Adipose tissue (tissue), 3 donors: ENCODE data around the gene PPP1R17. TPM values are rescaled to one million over a fixed set of nuclear protein-coding genes. Genes with fewer than 3 reads are reported as not detected.

ENCODE experiments used
- H3K27ac ChIP-seq: one replicate; pipeline ENCODE4 v1.5.1; 2013; ENCODE audit warnings: low read depth, low read length
- WGBS, 3 donors: extraction: QIAGEN DNeasy Blood & Tissue Kit; methylation state at CpG; one replicate each; pipeline ENCODE4 v1.1.7; 2013; 5-methylcytosine and 5-hydroxymethylcytosine counted together
- polyA plus RNA-seq, 3 donors: library from polyadenylated mRNA; stranded (reverse); fragments of 200-250 nt; gene quantifications; one replicate each; pipeline ENCODE4 v1.2.3, GENCODE V29; 2013
- donor health status: healthy with polysubstance abuse.
- donor health status: Bipolar disorder and iron deficiency.
- donor health status: healthy.

PPP1R17 gene
- not detected for polyA plus RNA-seq

DNA sequence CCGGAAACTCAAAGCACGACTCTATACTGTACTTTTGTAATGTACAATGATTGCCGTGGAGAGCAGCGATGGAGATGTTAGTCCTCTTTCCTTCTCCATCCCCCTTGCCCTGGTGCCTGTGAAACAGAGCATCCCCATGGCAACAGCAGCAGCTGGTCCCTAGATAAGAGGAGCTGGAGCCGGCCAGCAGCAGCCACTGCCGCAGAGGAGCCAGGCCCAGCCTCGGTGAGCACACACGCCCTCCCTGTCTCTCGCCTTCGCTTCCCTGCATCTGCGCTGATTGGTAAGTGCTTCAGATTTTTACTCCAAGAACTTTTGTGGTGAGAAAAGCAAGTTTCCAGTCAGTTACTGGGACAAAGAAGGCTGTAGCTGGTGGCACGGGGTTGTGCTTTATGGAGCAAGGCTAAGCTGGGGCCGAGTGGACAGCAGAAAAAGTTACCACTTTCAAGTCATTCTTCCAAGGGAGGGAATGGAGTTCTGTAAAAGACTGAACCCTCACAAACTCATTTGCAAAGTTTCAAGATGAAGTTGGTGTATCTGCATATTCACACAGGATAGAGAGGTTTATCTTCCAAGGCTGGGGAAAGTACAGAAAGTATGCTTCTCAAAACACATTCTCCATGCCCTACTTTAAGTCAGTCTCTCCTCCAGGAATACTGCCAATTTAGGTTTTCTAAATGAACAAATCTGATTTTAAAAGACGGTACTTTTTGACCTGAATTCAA lies at the start of gene PPP1R17:
PPP1R17 (plus strand) TSS at position 192 of the 725 bp plus-strand sequence. CDS start 5,227 bp downstream, outside the sequence.
- 55 to 57% (median 56%) methylated on average over 14 of the region's 14 CpGs for WGBS, 3 donors
- H3K27ac ChIP-seq = no peak within 1 kb of the TSS

- 57 to 75% (median 57%) methylated on average over 3 of the region's 3 CpGs for WGBS, 3 donors
- no peak overlapping the region for H3K27ac ChIP-seq
Measured at GRCh38 chr7:31640381-31640780, 46.6 kb upstream of the PPP1R17 start.

DNA sequence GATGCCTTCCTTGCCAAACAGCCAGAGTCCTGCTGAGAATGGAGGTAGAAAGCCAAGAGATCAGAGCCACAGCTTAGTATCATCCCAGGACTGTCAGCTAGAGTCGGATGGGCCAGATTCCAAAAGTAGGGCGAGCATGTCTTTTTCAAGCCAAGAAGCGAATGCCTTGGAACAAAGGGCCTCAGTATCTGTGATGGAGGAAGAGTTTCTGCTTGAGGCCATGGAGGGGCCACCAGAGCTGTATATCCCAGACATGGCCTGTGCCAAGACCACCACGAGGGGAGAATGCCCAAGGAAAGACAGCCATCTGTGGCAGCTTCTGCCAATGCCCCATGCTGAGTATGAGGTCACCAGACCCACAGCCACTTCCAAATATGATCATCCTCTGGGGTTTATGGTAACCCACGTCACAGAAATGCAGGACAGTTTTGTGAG lies 44.3 kb upstream of the PPP1R17 start:
- H3K27ac ChIP-seq = no peak overlapping the region
- 53 to 67% (median 54%) methylated on average over 5 of the region's 5 CpGs for WGBS, 3 donors

DNA sequence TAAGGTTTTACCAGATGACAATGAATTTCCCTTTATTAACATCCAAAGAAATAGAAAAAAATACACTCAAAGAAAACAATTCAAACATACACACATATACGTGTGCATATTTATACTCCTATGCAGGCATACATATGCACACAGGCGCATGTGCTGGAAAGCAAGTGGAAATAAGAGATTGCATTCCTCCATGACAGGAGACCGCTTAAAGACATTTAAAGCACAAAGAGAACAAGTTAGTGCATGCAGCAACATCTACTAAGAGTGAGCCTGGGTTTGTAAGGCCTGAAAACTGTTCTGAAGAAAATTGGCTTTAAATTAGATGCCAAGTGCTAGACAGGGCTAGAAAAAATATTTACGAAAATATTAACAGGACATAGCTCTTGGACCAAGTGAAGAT lies 40.1 kb upstream of the PPP1R17 start:
- WGBS, 3 donors = 89 to 93% (median 93%) methylated on average over 4 of the region's 4 CpGs
- H3K27ac ChIP-seq = no peak overlapping the region

DNA sequence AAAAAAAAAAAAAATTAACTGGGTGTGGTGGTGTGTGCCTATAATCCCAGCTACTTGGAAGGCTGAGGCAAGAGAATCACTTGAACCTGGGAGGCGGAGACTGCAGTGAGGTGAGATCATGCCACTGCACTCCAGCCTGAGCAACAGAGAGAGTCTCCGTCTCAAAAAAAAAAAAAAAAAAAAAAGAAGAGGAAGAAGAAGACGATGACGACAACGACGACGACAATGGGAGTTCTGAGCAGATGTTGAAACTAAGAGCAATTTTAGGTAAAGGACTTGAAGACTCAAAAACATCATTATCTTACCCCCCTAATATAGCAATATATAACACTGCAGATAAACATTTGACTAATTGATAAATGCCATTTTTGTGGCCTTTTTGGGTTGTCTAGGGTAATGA lies 39.5 kb upstream of the PPP1R17 start:
- no peak overlapping the region for H3K27ac ChIP-seq
- 62 to 96% (median 69%) methylated on average over 6 to 7 of the region's 7 CpGs for WGBS, 3 donors

- whole genome bisulfite sequencing, 3 donors = 92 to 96% (median 95%) methylated on average over 1 of the region's 1 CpG
Measured at GRCh38 chr7:31648288-31648687, 38.7 kb upstream of the PPP1R17 start.

GRCh38 chr7:31648880-31649279 lies 38.1 kb upstream of the PPP1R17 start:
- WGBS, 3 donors = 75 to 90% (median 80%) methylated on average over 4 of the region's 4 CpGs
- no peak overlapping the region for H3K27ac ChIP-seq

More at GRCh38 chr7:31648288-31648687, 38.7 kb upstream of the PPP1R17 start:
- no peak overlapping the region for H3K27ac ChIP-seq

GRCh38 chr7:31651234-31652062 lies 35.6 kb upstream of the PPP1R17 start:
- H3K27ac ChIP-seq = no peak overlapping the region
- 71 to 77% (median 73%) methylated on average over 7 of the region's 7 CpGs for WGBS, 3 donors

GRCh38 chr7:31652063-31652326 lies 35.0 kb upstream of the PPP1R17 start:
- no peak overlapping the region for H3K27ac ChIP-seq

DNA sequence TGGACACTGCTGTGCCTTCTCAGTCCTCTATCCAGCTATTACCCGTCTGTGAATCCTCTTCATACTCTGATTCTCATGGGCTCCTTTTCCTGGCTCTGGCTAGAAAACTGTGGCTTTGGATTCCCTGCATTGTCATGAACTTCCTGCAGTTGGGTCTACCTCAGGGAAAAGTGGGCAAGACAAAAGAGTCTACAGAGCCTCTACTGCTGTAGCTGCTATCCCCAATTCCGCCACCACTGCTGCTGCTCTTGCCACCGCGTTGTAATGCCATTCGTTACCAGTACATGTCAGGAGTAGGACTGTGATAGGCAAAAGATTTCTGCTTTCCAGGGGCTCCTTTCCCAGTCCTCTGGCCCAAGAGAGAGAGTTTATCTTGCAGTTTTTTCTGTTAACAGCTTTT lies 23.9 kb upstream of the PPP1R17 start:
- WGBS, 3 donors = 68 to 84% (median 71%) methylated on average over 5 of the region's 5 CpGs
- H3K27ac ChIP-seq = no peak overlapping the region

GRCh38 chr7:31664890-31665289 lies 22.1 kb upstream of the PPP1R17 start:
- no peak overlapping the region for H3K27ac ChIP-seq

DNA sequence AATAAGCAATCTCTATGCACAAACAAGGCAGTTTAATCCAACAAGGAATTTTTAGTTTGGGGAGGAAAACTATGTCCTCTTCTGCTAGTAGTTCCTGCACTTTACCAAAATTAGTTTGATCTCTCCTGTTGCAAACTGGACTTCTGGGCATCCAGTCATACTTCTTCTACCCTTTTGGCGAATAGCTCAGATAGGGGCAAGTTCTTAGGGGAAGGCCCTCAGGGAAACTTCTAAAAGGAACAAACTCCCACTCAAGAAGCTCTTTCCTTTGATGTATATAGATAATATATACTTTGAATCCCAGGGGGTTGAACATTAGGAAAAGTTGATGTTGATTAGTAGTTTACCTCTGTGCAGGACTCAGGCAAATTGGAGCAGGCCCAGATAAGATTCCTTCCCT lies 21.5 kb upstream of the PPP1R17 start:
- no peak overlapping the region for H3K27ac ChIP-seq
- 79 to 90% (median 82%) methylated on average over 1 of the region's 1 CpG for WGBS, 3 donors

GRCh38 chr7:31669461-31669860 lies 17.6 kb upstream of the PPP1R17 start:
- H3K27ac ChIP-seq = no peak overlapping the region

DNA sequence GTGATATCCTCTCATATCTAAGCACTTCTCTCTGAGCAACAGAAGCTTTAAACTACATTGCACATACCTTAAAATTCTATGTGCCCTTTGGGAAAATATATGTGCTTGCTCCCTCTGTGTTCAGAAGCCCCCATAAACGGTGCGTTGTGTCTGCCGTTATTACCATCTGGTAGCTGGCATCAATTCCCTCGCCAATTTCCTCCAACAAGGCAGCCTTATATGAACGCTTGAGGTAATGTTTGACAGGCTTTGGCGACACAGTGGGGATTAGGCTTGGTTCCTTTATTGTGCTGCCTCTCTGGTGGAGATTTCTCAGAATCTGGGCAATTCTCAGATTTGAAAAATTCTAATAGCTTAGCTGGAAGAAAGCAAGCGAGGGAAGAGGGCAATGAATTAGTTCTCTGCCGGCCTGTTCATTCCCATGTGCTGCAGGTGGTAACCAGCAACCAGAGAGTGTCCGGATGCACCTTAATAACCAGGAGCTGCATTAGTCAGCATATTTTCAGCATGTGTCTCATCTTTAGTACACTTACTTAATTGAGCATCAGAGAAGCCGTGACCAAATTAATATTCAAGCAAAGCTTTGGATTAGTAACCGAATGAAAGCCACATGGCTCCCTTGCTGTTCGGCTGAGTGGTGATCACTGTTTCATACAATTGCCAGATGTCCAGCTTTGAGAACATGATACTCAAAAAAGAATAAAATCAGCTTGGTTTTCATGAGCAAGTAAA lies 7.3 kb upstream of the PPP1R17 start:
- 79 to 91% (median 90%) methylated on average over 12 of the region's 12 CpGs for WGBS, 3 donors

DNA sequence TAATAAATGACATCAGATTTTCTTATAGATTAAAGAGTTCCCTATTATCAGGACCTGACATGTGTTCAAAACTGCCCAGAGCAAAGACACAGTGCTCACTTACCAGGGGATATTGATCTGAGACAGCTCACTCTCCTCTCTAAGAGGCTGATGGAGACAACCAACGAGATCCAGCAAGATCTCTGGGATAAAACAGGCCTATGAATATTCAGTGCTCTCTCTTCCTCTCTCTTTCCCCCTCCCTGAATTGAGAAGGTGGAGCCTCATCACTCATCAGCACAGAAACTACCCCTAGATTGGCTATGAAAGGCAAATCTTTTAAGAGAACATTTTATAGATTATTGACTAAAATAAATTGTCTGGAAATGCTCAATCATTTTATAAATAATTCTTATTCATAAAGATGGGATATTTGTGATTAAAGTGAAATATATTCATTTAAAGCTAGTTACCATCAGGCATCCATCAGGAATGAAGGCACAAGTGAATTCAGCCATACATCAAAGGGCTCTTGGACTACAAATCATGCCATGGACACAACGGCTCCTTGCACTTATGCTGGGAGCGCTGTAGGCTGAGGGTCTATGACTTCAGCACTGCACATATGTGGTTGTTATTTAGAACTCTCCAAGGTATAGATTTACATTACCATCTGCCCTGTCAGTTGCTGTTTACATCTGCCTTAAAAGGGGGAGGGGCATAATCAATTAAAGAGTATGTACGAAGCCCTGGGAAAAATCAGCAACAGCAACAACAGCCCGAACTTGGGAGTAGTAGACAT lies 3.4 kb upstream of the PPP1R17 start:
- WGBS, 3 donors = 53 to 55% (median 55%) methylated on average over 5 of the region's 5 CpGs
- no peak overlapping the region for H3K27ac ChIP-seq

More for the DNA sequence above, 7.3 kb upstream of the PPP1R17 start:
- no peak overlapping the region for H3K27ac ChIP-seq

GRCh38 chr7:31688372-31688771 lies 1.4 kb downstream of the PPP1R17 start:
- H3K27ac ChIP-seq = no peak overlapping the region
- WGBS, 3 donors = 51 to 75% (median 68%) methylated on average over 3 of the region's 3 CpGs

- 41 to 51% (median 42%) methylated on average over 2 of the region's 2 CpGs for WGBS, 3 donors
- H3K27ac ChIP-seq = no peak overlapping the region
Measured at GRCh38 chr7:31688996-31689395, 2.0 kb downstream of the PPP1R17 start.

DNA sequence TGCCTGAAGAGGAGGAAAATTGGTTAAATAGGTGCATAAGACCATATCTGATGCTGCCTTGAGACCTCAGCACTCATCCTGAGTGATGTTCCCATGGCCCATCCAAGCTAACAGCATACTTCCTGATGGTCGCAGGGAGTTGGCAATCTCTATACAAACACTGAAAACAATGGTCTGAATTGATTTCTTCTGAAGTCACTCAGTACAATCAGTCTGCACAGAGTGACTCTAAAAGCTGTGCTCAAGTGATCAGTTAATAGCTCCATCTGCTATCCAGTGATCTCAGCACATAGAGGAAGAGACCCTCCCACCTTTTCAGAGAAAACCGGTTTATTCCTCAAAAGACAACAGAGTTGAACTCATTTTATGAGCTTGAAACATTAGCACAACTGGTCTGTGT lies 3.9 kb downstream of the PPP1R17 start:
- no peak overlapping the region for H3K27ac ChIP-seq
- WGBS, 3 donors = 42 to 66% (median 48%) methylated on average over 2 of the region's 2 CpGs

DNA sequence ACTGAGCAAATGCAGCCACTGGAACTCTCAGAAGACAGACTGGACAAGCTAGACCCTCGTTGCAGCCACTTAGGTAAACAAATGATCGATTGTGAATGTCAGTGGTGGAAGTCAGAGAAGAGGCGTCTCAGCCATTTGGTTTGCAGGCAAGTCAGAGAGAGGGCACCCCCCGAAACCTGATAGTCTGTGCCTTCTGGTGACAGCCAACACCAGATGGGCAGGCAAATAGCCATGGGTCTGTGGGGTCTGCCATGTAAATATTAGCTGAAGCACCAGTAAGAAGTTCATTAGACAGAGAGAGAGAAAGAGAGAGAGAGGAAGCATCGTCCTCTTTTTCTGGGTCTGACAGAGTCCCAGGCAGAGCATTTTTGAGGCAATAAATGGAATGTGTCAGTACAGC lies 5.4 kb downstream of the PPP1R17 start:
- H3K27ac ChIP-seq = no peak overlapping the region
- 35 to 49% (median 45%) methylated on average over 5 of the region's 5 CpGs for WGBS, 3 donors
